AG04450 (cell line): ENCODE measurements around the gene EXOC2. TPM values are rescaled to one million over a fixed set of nuclear protein-coding genes. Genes with fewer than 3 reads are reported as not detected.

Source experiments
- CTCF ChIA-PET: fragments of 300-600, 350-600 bp; formaldehyde crosslinking; extraction: SDS; loops from one replicate; lab custom pipeline; 2022; ENCODE audit warnings: antibody characterized with exemption, inconsistent platforms; lab: Charles Lee
- POLR2A ChIA-PET: fragments of 350-600 bp; formaldehyde crosslinking; extraction: SDS; loops from one replicate; lab custom pipeline; 2021; ENCODE audit warnings: antibody characterized with exemption, inconsistent platforms; lab: Yijun Ruan, JAX
- DNase-seq: peaks from one replicate; pipeline ENCODE4 v3.0.0-alpha.2; 2011; ENCODE audit warnings: low read depth, low spot score
- H3K27ac ChIP-seq: one replicate; pipeline ENCODE4 v1.5.1; 2012; ENCODE audit warnings: low read depth, low read length, control low read depth
- H3K27me3 ChIP-seq: one replicate; pipeline ENCODE4 v1.6.0; 2012; ENCODE audit warnings: low read length; ENCODE audit not compliant: control insufficient read depth, insufficient read depth
- H3K4me3 ChIP-seq: 2 replicates; pipeline ENCODE4 v1.5.1; 2011; ENCODE audit warnings: mild to moderate bottlenecking, low read depth, low read length, control low read depth
- H3K9me3 ChIP-seq: 2 replicates; pipeline ENCODE4 v1.5.1; 2012; ENCODE audit warnings: low read length; ENCODE audit not compliant: control insufficient read depth, insufficient read depth
- CTCF ChIP-seq: IDR thresholded peaks from 2 replicates; pipeline ENCODE4 v1.5.1; 2011; ENCODE audit warnings: low read depth, low read length, control low read depth, inconsistent platforms
- polyA plus RNA-seq: library from polyadenylated mRNA; depleted of rRNA; stranded (reverse); fragments of >200 nt; gene quantifications from 2 replicates; pipeline ENCODE4 v1.2.3, GENCODE V29; 2011

The EXOC2 gene
- polyA plus RNA-seq, 1 experiment = 33.4 TPM

GRCh38 chr6:731924-732323 is 39.0 kb upstream of the EXOC2 start:
- no peak overlapping the region for H3K4me3 ChIP-seq
- no peak for TF ChIP-seq CTCF
- CTCF ChIA-PET = interaction anchor here (0.6 to 2.4 kb wide), 3 partner anchors 10 to 98 kb away, joined by 5 to 15 read pairs (median 6); no protein-coding TSS in a partner anchor

GRCh38 chr6:729606-730320 is 36.8 kb upstream of the EXOC2 start:
- POLR2A ChIA-PET = no interaction called here

More at GRCh38 chr6:731924-732323, 39.0 kb upstream of the EXOC2 start:
- H3K27ac ChIP-seq = no peak overlapping the region
- no peak for DNase-seq
- H3K9me3 ChIP-seq = no peaks in the 10 kb centered on the region
- peaks cover 15% of the 10 kb centered on the region for H3K27me3 ChIP-seq
- POLR2A ChIA-PET = no interaction called here

GRCh38 chr6:727856-728255 is 34.9 kb upstream of the EXOC2 start:
- peaks cover 13% of the 10 kb centered on the region for H3K27me3 ChIP-seq
- no peak for DNase-seq
- no peaks in the 10 kb centered on the region for H3K9me3 ChIP-seq
- no peak overlapping the region for H3K27ac ChIP-seq
- TF ChIP-seq CTCF = no peak
- CTCF ChIA-PET = interaction anchor here (1.0 to 1.2 kb wide), 2 partner anchors 70 to 709 kb away, joined by 3 to 4 read pairs; no protein-coding TSS in a partner anchor
- POLR2A ChIA-PET = no interaction called here
- H3K4me3 ChIP-seq = no peak overlapping the region

More at GRCh38 chr6:729606-730320, 36.8 kb upstream of the EXOC2 start:
- no peak overlapping the region for H3K4me3 ChIP-seq
- H3K9me3 ChIP-seq = no peaks in the 10 kb centered on the region
- H3K27ac ChIP-seq = no peak overlapping the region
- no peak for DNase-seq
- CTCF ChIA-PET = interaction anchor here (1.9 kb wide), 1 partner anchor 8 kb away, joined by 17 read pairs; no protein-coding TSS in a partner anchor
- no peak for TF ChIP-seq CTCF
- peaks cover 15% of the 10 kb centered on the region for H3K27me3 ChIP-seq

- H3K27me3 ChIP-seq = peaks cover 6% of the 10 kb centered on the region
- ChIA-PET CTCF (interaction anchor here (0.5 to 4.2 kb wide), 3 partner anchors 131 to 713 kb away, joined by 3 to 59 read pairs (median 5); no protein-coding TSS in a partner anchor), POLR2A (no interaction called here)
- no peaks in the 10 kb centered on the region for H3K9me3 ChIP-seq
- peak; percentile 30 for TF ChIP-seq CTCF
- no peak for DNase-seq
- H3K4me3 ChIP-seq = no peak overlapping the region
- no peak overlapping the region for H3K27ac ChIP-seq
These were observed 30.6 kb upstream of the EXOC2 start for GRCh38 chr6:723540-723939.

- no peak overlapping the region for H3K4me3 ChIP-seq
- H3K27me3 ChIP-seq = peaks cover 3% of the 10 kb centered on the region
- ChIA-PET CTCF (interaction anchor here (0.6 to 4.2 kb wide), 63 partner anchors 8 to 716 kb away, joined by 3 to 67 read pairs (median 6); partner anchors contain the start of gene EXOC2), POLR2A (no interaction called here)
- peak; percentile 6; the same call in 1 of the 2 replicates for TF ChIP-seq CTCF
- DNase-seq = no peak
- no peak overlapping the region for H3K27ac ChIP-seq
- no peaks in the 10 kb centered on the region for H3K9me3 ChIP-seq
These were observed 29.7 kb upstream of the EXOC2 start for GRCh38 chr6:722608-723007.
